Activated CD4-positive, alpha-beta T cell treated with anti-CD3 and anti-CD28 coated beads, Interleukin-2, Interleukin-6, amounts not matched to agents 100 ng/mL and 50 ng/mL, durations not matched to agents 16 hours and 8 hours (primary cell): Measurements from ENCODE around the gene LCE2A.

ENCODE experiments used
- DNase-seq: peaks from one replicate; pipeline ENCODE4 v3.0.0-alpha.2; 2020

Gene LCE2A

GRCh38 chr1:152743371-152744145 is 45.4 kb downstream of the LCE2A start:
- DNase-seq, result no peak

- no peak for DNase-seq
These were observed 47.2 kb downstream of the LCE2A start for GRCh38 chr1:152745289-152745704.

GRCh38 chr1:152745765-152746444 is 47.8 kb downstream of the LCE2A start:
- DNase-seq, result no peak

- no peak for DNase-seq
These were observed 49.7 kb downstream of the LCE2A start for GRCh38 chr1:152747831-152748230.
